Prostate gland (tissue), 2 donors: ENCODE measurements around the gene PEX5.

Experiments
- POLR2AphosphoS5 ChIP-seq: sonication (generic); formaldehyde crosslinking; IDR thresholded peaks from one replicate; pipeline ENCODE4 v1.6.1; 2017; ENCODE audit warnings: antibody characterized with exemption
- TF ChIP-seq, protein P1 (sequence below), 4 experiments: fragments of 200-600 bp in 2 of 4; fragments of 450-650 bp in 2 of 4; sonication (generic) in 2 of 4; IDR thresholded peaks; 1 replicate in 3 of 4; 2 replicates in 1 of 4; pipeline ENCODE4 v1.5.1; 2016 to 2019; ENCODE audit warnings: antibody characterized with exemption in 4 of 4, mild to moderate bottlenecking in 2 of 4, moderate library complexity in 2 of 4

DNA sequence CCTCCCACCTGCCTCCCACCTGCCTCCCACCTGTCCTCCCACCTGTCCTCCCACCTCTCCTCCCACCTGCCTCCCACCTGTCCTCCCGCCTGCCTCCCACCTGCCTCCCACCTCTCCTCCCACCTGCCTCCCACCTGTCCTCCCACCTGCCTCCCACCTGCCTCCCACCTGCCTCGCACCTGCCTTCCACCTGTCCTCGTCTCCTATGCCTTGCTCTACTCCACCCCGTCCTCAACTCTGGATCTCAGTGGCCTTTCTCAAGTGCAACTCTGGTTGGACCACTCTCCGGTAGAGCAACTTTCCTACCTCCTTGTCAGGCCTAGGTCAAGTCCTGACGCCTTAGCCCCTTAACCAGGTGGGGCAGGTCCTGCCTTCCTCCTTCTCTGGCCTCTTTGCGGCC is 29.3 kb upstream of the PEX5 start:
- TF ChIP-seq, protein P1, sequence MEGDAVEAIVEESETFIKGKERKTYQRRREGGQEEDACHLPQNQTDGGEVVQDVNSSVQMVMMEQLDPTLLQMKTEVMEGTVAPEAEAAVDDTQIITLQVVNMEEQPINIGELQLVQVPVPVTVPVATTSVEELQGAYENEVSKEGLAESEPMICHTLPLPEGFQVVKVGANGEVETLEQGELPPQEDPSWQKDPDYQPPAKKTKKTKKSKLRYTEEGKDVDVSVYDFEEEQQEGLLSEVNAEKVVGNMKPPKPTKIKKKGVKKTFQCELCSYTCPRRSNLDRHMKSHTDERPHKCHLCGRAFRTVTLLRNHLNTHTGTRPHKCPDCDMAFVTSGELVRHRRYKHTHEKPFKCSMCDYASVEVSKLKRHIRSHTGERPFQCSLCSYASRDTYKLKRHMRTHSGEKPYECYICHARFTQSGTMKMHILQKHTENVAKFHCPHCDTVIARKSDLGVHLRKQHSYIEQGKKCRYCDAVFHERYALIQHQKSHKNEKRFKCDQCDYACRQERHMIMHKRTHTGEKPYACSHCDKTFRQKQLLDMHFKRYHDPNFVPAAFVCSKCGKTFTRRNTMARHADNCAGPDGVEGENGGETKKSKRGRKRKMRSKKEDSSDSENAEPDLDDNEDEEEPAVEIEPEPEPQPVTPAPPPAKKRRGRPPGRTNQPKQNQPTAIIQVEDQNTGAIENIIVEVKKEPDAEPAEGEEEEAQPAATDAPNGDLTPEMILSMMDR (IDR thresholded peaks at IDR 0.05) = no peak
- TF ChIP-seq POLR2AphosphoS5 = no peak
